Upper lobe of left lung (tissue), 6 donors: ENCODE results near the gene CCSAP. TPM values are rescaled to one million over a fixed set of nuclear protein-coding genes. Genes with fewer than 3 reads are reported as not detected.
A peak's percentile ranks its signal among the peaks of the same experiment; 100 is the strongest.
"Not testable (repeated sequence)": the region's sequence is repeated elsewhere in the genome, so short reads cannot be mapped to it uniquely, and the experiment has no call there.

ENCODE experiments used
- ATAC-seq, 2 donors: fragments of 200-7000 bp; cut with Tn5 transposase; one replicate each; pipeline ENCODE4 v1.9.1; 2022; ENCODE audit warnings: mild to moderate bottlenecking in 2 of 2, moderate library complexity in 2 of 2; ENCODE audit not compliant: low FRiP score in 2 of 2
- DNase-seq, 2 donors: peaks; one replicate each; pipeline ENCODE4 v3.0.0-alpha.2; 2019 to 2020
- H3K27ac ChIP-seq, 4 donors: fragments of 200-600 bp; sonication (generic); one replicate each; pipeline ENCODE4 v1.5.1; 2016 to 2019
- H3K27me3 ChIP-seq, 4 donors: fragments of 200-600 bp; sonication (generic); one replicate each; pipeline ENCODE4 v1.5.1; 2017 to 2019
- H3K36me3 ChIP-seq, 4 donors: fragments of 200-600 bp; sonication (generic); one replicate each; pipeline ENCODE4 v1.5.1; 2016 to 2019
- H3K4me1 ChIP-seq, 4 donors: fragments of 200-600 bp; sonication (generic); one replicate each; pipeline ENCODE4 v1.5.1; 2018 to 2019
- H3K4me3 ChIP-seq, 4 donors: fragments of 200-600 bp; sonication (generic); one replicate each; pipeline ENCODE4 v1.5.1; 2017 to 2019; ENCODE audit warnings: mild to moderate bottlenecking in 2 of 4, moderate library complexity in 1 of 4
- H3K9me3 ChIP-seq, 4 donors: fragments of 200-600 bp; sonication (generic); one replicate each; pipeline ENCODE4 v1.5.1; 2018 to 2019
- CTCF ChIP-seq, 6 experiments: fragments of 450-650 bp in 4 of 6; fragments of 200-600 bp in 2 of 6; sonication (generic) in 2 of 6; IDR thresholded peaks; one replicate each; pipeline ENCODE4 v1.5.1; 2016 to 2019; ENCODE audit warnings: antibody characterized with exemption in 6 of 6
- EP300 ChIP-seq, 4 donors: sonication (generic); formaldehyde crosslinking; IDR thresholded peaks; one replicate each; pipeline ENCODE4 v1.5.1; 2017; ENCODE audit warnings: antibody characterized with exemption in 4 of 4, control low read depth in 2 of 4
- POLR2A ChIP-seq, 4 donors: fragments of 450-650 bp; IDR thresholded peaks; one replicate each; pipeline ENCODE4 v1.5.1; 2016 to 2017; ENCODE audit warnings: antibody characterized with exemption in 4 of 4, mild to moderate bottlenecking in 2 of 4
- POLR2AphosphoS5 ChIP-seq, 2 donors: sonication (generic); formaldehyde crosslinking; IDR thresholded peaks; one replicate each; pipeline ENCODE4 v1.5.1; 2017; ENCODE audit warnings: antibody characterized with exemption in 2 of 2
- WGBS, 2 donors: methylation state at CpG; one replicate each; pipeline ENCODE4 v1.1.5; 2017 to 2018; 5-methylcytosine and 5-hydroxymethylcytosine counted together
- total RNA-seq, 6 donors: library from RNA; depleted of rRNA in 4 of 6; stranded (reverse); fragments of >200 nt in 4 of 6; gene quantifications; one replicate each; pipeline versions ENCODE4 v1.1.0 to v1.2.1, GENCODE V29; 2016 to 2021
- donor health status: DM: no; HTN: no; CAD: no; lungs with moderate emphysema.
- donor health status: DM: no; HTN: yes; CAD: no; lungs with severe emphysema.

Gene CCSAP
- total RNA-seq, 6 donors from 2014 or later = 4.9 to 11.2 (median 7.1) TPM

DNA sequence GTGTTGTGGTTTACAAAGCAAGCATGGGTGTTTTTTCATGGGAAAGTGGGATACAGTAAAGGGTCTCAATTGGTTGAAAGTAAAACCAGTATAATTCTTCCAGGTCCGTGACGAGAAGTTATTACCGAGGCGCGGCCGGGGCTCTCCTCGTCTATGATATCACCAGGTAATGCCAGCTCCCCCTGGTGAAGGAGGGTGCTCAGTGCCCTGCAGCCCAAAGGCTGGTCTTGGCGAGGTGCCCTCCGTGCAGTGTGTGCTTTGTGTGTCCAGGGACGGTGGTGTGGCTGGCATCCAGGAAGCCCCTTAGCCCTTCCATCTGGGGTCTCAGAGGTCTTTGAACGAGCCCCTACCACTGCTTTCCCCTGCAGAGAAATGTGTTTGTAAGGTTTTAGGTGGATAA, 47.1 kb downstream of the CCSAP start:
- Histone ChIP-seq H3K27me3 (no peaks in the 10 kb centered on the region), H3K4me3 (no peak overlapping the region), H3K4me1 (no peaks in the 10 kb centered on the region), H3K27ac (no peak overlapping the region), H3K36me3 (peaks cover 4 to 52% (median 24%) of the 10 kb centered on the region in 4 donors), H3K9me3 (no peaks in the 10 kb centered on the region)
- TF ChIP-seq CTCF (IDR thresholded peaks at IDR 0.05) (no peak), POLR2AphosphoS5 (IDR thresholded peaks at IDR 0.05) (no peak), POLR2A (IDR thresholded peaks at IDR 0.05) (no peak), EP300 (IDR thresholded peaks at IDR 0.05) (no peak)
- ATAC-seq (no peak), DNase-seq (no peak)
- WGBS, 2 donors = 90 to 94% methylated on average over 8 to 11 of the region's 11 CpGs

GRCh38 chr1:229293528-229294204, 49.2 kb downstream of the CCSAP start:
- DNase-seq (peak in 1 of 2 donors; percentile 10), ATAC-seq (peak in 1 of 2 donors; percentile 48)
- H3K36me3 ChIP-seq = peaks cover 4 to 45% (median 8%) of the 10 kb centered on the region in 4 donors
- 96 to 97% methylated on average over 10 of the region's 10 CpGs for WGBS, 2 donors
- no peak overlapping the region for H3K27ac ChIP-seq
- no peaks in the 10 kb centered on the region for H3K4me1 ChIP-seq
- no peak overlapping the region for H3K4me3 ChIP-seq
- TF ChIP-seq EP300 (IDR thresholded peaks at IDR 0.05) = no peak
- no peak for TF ChIP-seq POLR2AphosphoS5 (IDR thresholded peaks at IDR 0.05)
- TF ChIP-seq POLR2A (IDR thresholded peaks at IDR 0.05) = no peak
- TF ChIP-seq CTCF (IDR thresholded peaks at IDR 0.05) = no peak
- H3K9me3 ChIP-seq = no peaks in the 10 kb centered on the region
- no peaks in the 10 kb centered on the region for H3K27me3 ChIP-seq

DNA sequence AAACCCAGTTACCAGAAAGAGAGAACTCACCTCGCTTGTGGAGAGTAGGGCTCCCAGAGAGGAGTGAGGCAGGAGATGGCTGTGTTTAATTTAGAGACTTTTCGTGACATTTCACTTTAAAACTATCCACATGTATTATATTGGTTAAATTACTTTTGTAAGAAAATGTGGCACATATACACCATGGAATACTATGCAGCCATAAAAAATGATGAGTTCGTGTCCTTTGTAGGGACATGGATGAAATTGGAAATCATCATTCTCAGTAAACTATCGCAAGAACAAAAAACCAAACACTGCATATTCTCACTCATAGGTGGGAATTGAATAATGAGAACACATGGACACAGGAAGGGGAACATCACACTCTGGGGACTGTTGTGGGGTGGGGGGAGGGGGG, 51.2 kb downstream of the CCSAP start:
- not testable (repeated sequence) for H3K27ac ChIP-seq, DNase-seq, H3K4me3 ChIP-seq, H3K9me3 ChIP-seq, ATAC-seq, H3K4me1 ChIP-seq, H3K27me3 ChIP-seq
- 95 to 98% methylated on average over 4 of the region's 4 CpGs for WGBS, 2 donors
- H3K36me3 ChIP-seq = peaks cover 3 to 31% (median 3%) of the 10 kb centered on the region in 4 donors

DNA sequence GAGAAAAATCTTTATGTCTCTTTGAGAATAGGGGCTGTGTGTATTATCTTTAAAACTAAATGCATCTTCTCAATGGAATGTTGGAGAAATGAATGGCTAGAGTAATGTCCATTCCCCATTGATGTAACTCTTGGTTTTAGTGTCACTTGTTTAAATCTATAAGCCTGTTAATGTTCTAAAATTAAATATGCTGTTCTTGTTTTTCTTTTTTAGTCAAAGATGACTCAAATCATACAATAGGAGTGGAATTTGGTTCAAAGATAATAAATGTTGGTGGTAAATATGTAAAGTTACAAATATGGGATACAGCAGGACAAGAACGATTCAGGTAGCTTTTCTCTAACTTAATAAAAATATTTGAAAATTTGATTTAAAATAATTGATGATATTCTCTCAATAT, 54.3 kb downstream of the CCSAP start:
- Histone ChIP-seq H3K27me3 (no peaks in the 10 kb centered on the region), H3K36me3 (peaks cover 3 to 27% (median 3%) of the 10 kb centered on the region in 4 donors), H3K4me1 (peaks cover 0 to 8% (median 2%) of the 10 kb centered on the region in 4 donors), H3K4me3 (no peak overlapping the region), H3K9me3 (no peaks in the 10 kb centered on the region), H3K27ac (no peak overlapping the region)
- no peak for DNase-seq
- WGBS, 2 donors = 89 to 95% methylated on average over 1 of the region's 1 CpG
- no peak for TF ChIP-seq EP300 (IDR thresholded peaks at IDR 0.05)
- TF ChIP-seq POLR2A (IDR thresholded peaks at IDR 0.05) = no peak
- no peak for TF ChIP-seq POLR2AphosphoS5 (IDR thresholded peaks at IDR 0.05)
- TF ChIP-seq CTCF (IDR thresholded peaks at IDR 0.05) = no peak
- no peak for ATAC-seq

GRCh38 chr1:229287267-229287666, 55.6 kb downstream of the CCSAP start:
- Histone ChIP-seq H3K27ac (no peak overlapping the region), H3K36me3 (peaks cover 3 to 21% (median 3%) of the 10 kb centered on the region in 4 donors), H3K4me1 (peaks cover 0 to 8% (median 4%) of the 10 kb centered on the region in 4 donors), H3K27me3 (no peaks in the 10 kb centered on the region), H3K9me3 (no peaks in the 10 kb centered on the region), H3K4me3 (no peak overlapping the region)
- TF ChIP-seq CTCF (IDR thresholded peaks at IDR 0.05) (no peak), EP300 (IDR thresholded peaks at IDR 0.05) (no peak), POLR2AphosphoS5 (IDR thresholded peaks at IDR 0.05) (no peak), POLR2A (IDR thresholded peaks at IDR 0.05) (no peak)
- ATAC-seq = no peak
- no peak for DNase-seq
- 94% methylated on average over 1 of the region's 1 CpG for WGBS, 2 donors
